ENCODE data around the gene BAG1. TPM values are rescaled to one million over a fixed set of nuclear protein-coding genes. Genes with fewer than 3 reads are reported as not detected.

Gene BAG1
- total RNA-seq, 4 donors from 2014 or later = 52.5 to 93.7 (median 66.2) TPM

- TF ChIP-seq, protein P1, sequence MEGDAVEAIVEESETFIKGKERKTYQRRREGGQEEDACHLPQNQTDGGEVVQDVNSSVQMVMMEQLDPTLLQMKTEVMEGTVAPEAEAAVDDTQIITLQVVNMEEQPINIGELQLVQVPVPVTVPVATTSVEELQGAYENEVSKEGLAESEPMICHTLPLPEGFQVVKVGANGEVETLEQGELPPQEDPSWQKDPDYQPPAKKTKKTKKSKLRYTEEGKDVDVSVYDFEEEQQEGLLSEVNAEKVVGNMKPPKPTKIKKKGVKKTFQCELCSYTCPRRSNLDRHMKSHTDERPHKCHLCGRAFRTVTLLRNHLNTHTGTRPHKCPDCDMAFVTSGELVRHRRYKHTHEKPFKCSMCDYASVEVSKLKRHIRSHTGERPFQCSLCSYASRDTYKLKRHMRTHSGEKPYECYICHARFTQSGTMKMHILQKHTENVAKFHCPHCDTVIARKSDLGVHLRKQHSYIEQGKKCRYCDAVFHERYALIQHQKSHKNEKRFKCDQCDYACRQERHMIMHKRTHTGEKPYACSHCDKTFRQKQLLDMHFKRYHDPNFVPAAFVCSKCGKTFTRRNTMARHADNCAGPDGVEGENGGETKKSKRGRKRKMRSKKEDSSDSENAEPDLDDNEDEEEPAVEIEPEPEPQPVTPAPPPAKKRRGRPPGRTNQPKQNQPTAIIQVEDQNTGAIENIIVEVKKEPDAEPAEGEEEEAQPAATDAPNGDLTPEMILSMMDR (IDR thresholded peaks at IDR 0.05) = no peak
- peak; percentile 96 for DNase-seq (ENCODE audit: low spot score)
Measured at GRCh38 chr9:33290247-33291030, 25.9 kb upstream of the BAG1 start, which contains the start of gene NFX1. TSS of gene NFX1 (plus strand) at chr9:33290516. CDS start at chr9:33290573, 57 bp downstream.

DNA sequence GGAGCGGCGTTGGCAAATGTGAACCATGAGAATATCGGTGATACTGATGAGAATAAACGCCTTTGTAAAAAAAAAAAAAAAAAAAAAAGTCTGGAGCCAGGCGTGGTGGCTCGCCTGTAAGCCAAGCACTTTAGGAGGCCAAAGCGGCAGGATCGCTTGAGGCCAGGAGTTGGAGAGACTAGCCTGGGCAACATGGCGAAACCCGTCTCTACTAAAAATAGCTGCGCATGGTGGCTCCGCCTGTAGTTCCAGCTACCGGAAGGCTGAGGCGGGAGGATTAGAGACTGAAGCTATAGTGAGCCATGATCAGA, 25.4 kb upstream of the BAG1 start:
- ATAC-seq (ENCODE audit: low FRiP score) = peak; percentile 8
- DNase-seq (ENCODE audit: low spot score) = no peak
- TF ChIP-seq, protein P1 (IDR thresholded peaks at IDR 0.05) = no peak

More at GRCh38 chr9:33290247-33291030, 25.9 kb upstream of the BAG1 start, which contains the start of gene NFX1:
- ATAC-seq (ENCODE audit: low FRiP score) = peak; percentile 91

- ATAC-seq (ENCODE audit: low FRiP score) (no peak), DNase-seq (ENCODE audit: low spot score) (no peak)
- TF ChIP-seq, protein P1 (IDR thresholded peaks at IDR 0.05) = no peak
Measured at GRCh38 chr9:33289496-33289895, 25.0 kb upstream of the BAG1 start.

GRCh38 chr9:33288828-33289483, 24.4 kb upstream of the BAG1 start:
- TF ChIP-seq, protein P1 (IDR thresholded peaks at IDR 0.05) = no peak
- DNase-seq (ENCODE audit: low spot score) (no peak), ATAC-seq (ENCODE audit: low FRiP score) (no peak)

DNA sequence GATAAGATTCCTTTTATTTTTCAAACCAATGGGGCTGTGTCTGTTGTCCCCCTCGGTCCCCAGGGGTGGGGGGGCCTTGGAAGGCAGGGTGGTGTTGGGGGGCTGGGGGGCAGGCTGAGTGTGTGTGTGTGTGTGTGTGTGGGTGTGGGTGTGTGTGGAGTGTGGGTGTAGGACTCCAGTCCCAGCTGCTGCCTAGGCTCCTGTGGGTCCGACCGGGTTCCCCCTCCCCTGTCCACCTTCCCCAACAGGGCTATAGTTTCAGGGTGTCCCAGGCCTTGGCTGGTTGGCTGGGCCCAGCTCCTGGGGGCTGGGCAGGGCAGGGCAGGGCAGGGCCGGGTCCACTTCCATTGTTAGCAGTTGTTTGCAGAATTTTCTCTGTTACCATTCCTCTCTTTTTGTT, 23.7 kb upstream of the BAG1 start:
- DNase-seq (ENCODE audit: low spot score) (no peak), ATAC-seq (ENCODE audit: low FRiP score) (no peak)
- TF ChIP-seq, protein P1 (IDR thresholded peaks at IDR 0.05) = no peak

- TF ChIP-seq, protein P1 (IDR thresholded peaks at IDR 0.05) = no peak
- DNase-seq (ENCODE audit: low spot score) (no peak), ATAC-seq (ENCODE audit: low FRiP score) (no peak)
Measured at GRCh38 chr9:33287087-33287490, 22.6 kb upstream of the BAG1 start.

Measured in omental fat pad (tissue), 4 donors.